Kidney (tissue), 14 donors: ENCODE results near the gene RTP2. TPM values are rescaled to one million over a fixed set of nuclear protein-coding genes. Genes with fewer than 3 reads are reported as not detected.
A peak's percentile ranks its signal among the peaks of the same experiment; 100 is the strongest.

Experiments used
- DNase-seq, 5 donors: peaks; one replicate each; pipeline ENCODE4 v3.0.0-alpha.2; 2013 to 2020
- FAIRE-seq: peaks from 2 replicates; lab custom pipeline; 2012; peaks lifted over from hg19 to GRCh38; lab: Jason Lieb, UNC
- H3K27ac ChIP-seq, 2 donors: one replicate each; pipeline ENCODE4 v1.7.0; 2013; ENCODE audit warnings: low read depth in 2 of 2, low read length in 2 of 2, inconsistent platforms in 1 of 2
- H3K27me3 ChIP-seq: one replicate; pipeline ENCODE4 v1.7.1; 2013; ENCODE audit warnings: low read length, inconsistent platforms; ENCODE audit not compliant: control insufficient read depth, insufficient read depth
- H3K36me3 ChIP-seq, 3 donors: one replicate each; pipeline versions ENCODE4 v1.7.0 to v1.7.1; 2013; ENCODE audit warnings: low read length in 3 of 3, control low read depth in 1 of 3, inconsistent platforms in 1 of 3; ENCODE audit not compliant: insufficient read depth in 3 of 3, control insufficient read depth in 2 of 3
- H3K4me1 ChIP-seq, 3 donors: one replicate each; pipeline versions ENCODE4 v1.7.0 to v1.7.1; 2013; ENCODE audit warnings: low read length in 3 of 3, inconsistent platforms in 1 of 3, low read depth in 1 of 3; ENCODE audit not compliant: control insufficient read depth in 2 of 3, insufficient read depth in 2 of 3
- H3K4me3 ChIP-seq, 3 donors: one replicate each; pipeline versions ENCODE4 v1.7.0 to v1.8.1; 2013; ENCODE audit warnings: low read length in 3 of 3, control low read depth in 1 of 3, inconsistent platforms in 1 of 3
- H3K9ac ChIP-seq, 3 donors: one replicate each; pipeline versions ENCODE4 v1.7.0 to v1.7.1; 2013; ENCODE audit warnings: low read length in 3 of 3, control low read depth in 1 of 3, inconsistent platforms in 1 of 3
- H3K9me3 ChIP-seq, 3 donors: one replicate each; pipeline versions ENCODE4 v1.7.0 to v1.7.1; 2013; ENCODE audit warnings: low read length in 3 of 3, control low read depth in 1 of 3, inconsistent platforms in 1 of 3; ENCODE audit not compliant: control insufficient read depth in 2 of 3, insufficient read depth in 1 of 3
- CTCF ChIP-seq: IDR thresholded peaks from 3 replicates; pipeline ENCODE4 v1.5.1; 2012; ENCODE audit warnings: mild to moderate bottlenecking, moderate library complexity, borderline replicate concordance; ENCODE audit not compliant: insufficient read depth; ENCODE audit errors: extremely low read depth
- intact Hi-C: fragments of 100-400 bp; cut with DNase I; formaldehyde crosslinking; loops from one replicate; pipeline ENCODE4 v1.11.1; 2022
- polyA plus RNA-seq: library from polyadenylated mRNA; stranded (reverse); fragments of 350-450 nt; fragmentation: Illumina TruSeq; extraction: RNeasy Lipid Tissue Mini Kit (QIAGEN cat#74804); gene quantifications from one replicate; pipeline ENCODE4 v1.2.3, GENCODE V29; 2014; ENCODE audit warnings: low read depth, low replicate concordance; ENCODE audit not compliant: insufficient read depth
- total RNA-seq: library from RNA; stranded (reverse); fragmentation: NEBNext Ultra II Directional; extraction: Animal tissue kit (Norgen Biotek cat#: 25700); gene quantifications from one replicate; pipeline ENCODE4 v1.2.1, GENCODE V29; 2021
- donor health status: control.
- donor health status: control.
- donor health status: control.
- donor health status: control.
- donor health status: control.
- donor health status: DM: yes; HTN: yes; CAD: no.
- donor health status: Normal renal cell carcinoma (clear cell type).

The RTP2 gene
- total and polyA plus RNA-seq, 2 donors from 2014 or later, result not detected

- H3K36me3 ChIP-seq, result peaks cover 0 to 2% (median 1%) of the 10 kb centered on the region in 3 donors
- no peaks in the 10 kb centered on the region for H3K27me3 ChIP-seq
- DNase-seq (peak; percentile 92 to 98 (median 93)), FAIRE-seq (no peak)
- peak overlapping the region; percentile 74 to 98 (median 82) for H3K9ac ChIP-seq
- H3K4me1 ChIP-seq, result peaks cover 0 to 23% (median 11%) of the 10 kb centered on the region in 3 donors
- H3K27ac ChIP-seq, result peak overlapping the region; percentile 94 to 97
- peak; percentile 83 for TF ChIP-seq CTCF
- intact Hi-C loops, result no loop called here
- no peaks in the 10 kb centered on the region for H3K9me3 ChIP-seq
- peak overlapping the region; percentile 73 to 83 (median 81) for H3K4me3 ChIP-seq
These were observed 36.2 kb upstream of the RTP2 start for GRCh38 chr3:187738331-187739093.

GRCh38 chr3:187738071-187738330, 35.6 kb upstream of the RTP2 start:
- H3K4me1 ChIP-seq, result peaks cover 0 to 23% (median 11%) of the 10 kb centered on the region in 3 donors
- H3K36me3 ChIP-seq, result peaks cover 0 to 6% (median 2%) of the 10 kb centered on the region in 3 donors
- H3K9ac ChIP-seq, result peak overlapping the region; percentile 74 to 98 (median 82)
- H3K9me3 ChIP-seq, result no peaks in the 10 kb centered on the region
- DNase-seq (peak in 1 of 5 donors; percentile 71), FAIRE-seq (no peak)
- no peaks in the 10 kb centered on the region for H3K27me3 ChIP-seq
- H3K4me3 ChIP-seq, result peak overlapping the region; percentile 73 to 83 (median 81)
- intact Hi-C loops, result no loop called here
- H3K27ac ChIP-seq, result peak overlapping the region; percentile 94 to 95
- no peak for TF ChIP-seq CTCF

GRCh38 chr3:187737368-187738070, 35.2 kb upstream of the RTP2 start:
- no peaks in the 10 kb centered on the region for H3K9me3 ChIP-seq
- no peak for TF ChIP-seq CTCF
- H3K36me3 ChIP-seq, result peaks cover 0 to 6% (median 2%) of the 10 kb centered on the region in 3 donors
- intact Hi-C loops, result no loop called here
- no peak for FAIRE-seq
- peak overlapping the region; percentile 73 to 83 (median 81) for H3K4me3 ChIP-seq
- peak; percentile 54 to 94 (median 71) for DNase-seq
- H3K9ac ChIP-seq, result peak overlapping the region; percentile 74 to 98 (median 82)
- peak overlapping the region; percentile 94 to 95 for H3K27ac ChIP-seq
- no peaks in the 10 kb centered on the region for H3K27me3 ChIP-seq
- peaks cover 0 to 21% (median 11%) of the 10 kb centered on the region in 3 donors for H3K4me1 ChIP-seq
